Left ventricle myocardium inferior (tissue), 1 donor: ENCODE measurements around the gene TAS2R38. TPM values are rescaled to one million over a fixed set of nuclear protein-coding genes. Genes with fewer than 3 reads are reported as not detected.

Experiments used
- DNase-seq: peaks from one replicate; pipeline ENCODE4 v3.0.0-alpha.2; 2020
- H3K27ac ChIP-seq: fragments of 200-600 bp; replicated peaks from 2 replicates; pipeline ENCODE4 v1.8.0; 2021
- H3K27me3 ChIP-seq: fragments of 200-600 bp; 2 replicates; pipeline ENCODE4 v1.8.0; 2021; ENCODE audit warnings: low read depth
- H3K36me3 ChIP-seq: fragments of 200-600 bp; 2 replicates; pipeline ENCODE4 v1.8.0; 2021
- H3K4me1 ChIP-seq: fragments of 200-600 bp; 2 replicates; pipeline ENCODE4 v1.8.0; 2021
- H3K4me3 ChIP-seq: fragments of 200-600 bp; 2 replicates; pipeline ENCODE4 v1.8.0; 2021; ENCODE audit warnings: mild to moderate bottlenecking, moderate library complexity
- H3K9me3 ChIP-seq: fragments of 200-600 bp; replicated peaks from 2 replicates; pipeline ENCODE4 v1.8.0; 2021
- CTCF ChIP-seq: fragments of 200-600 bp; IDR thresholded peaks from 2 replicates; pipeline ENCODE4 v1.8.0; 2021; ENCODE audit warnings: antibody characterized with exemption, mild to moderate bottlenecking, borderline replicate concordance
- intact Hi-C: fragments of 100-400 bp; cut with micrococcal nuclease; formaldehyde crosslinking; loops from one replicate; pipeline ENCODE4 v1.11.0; 2022
- long read RNA-seq: library from polyadenylated mRNA; unstranded; transcript quantifications from one replicate; pipeline ENCODE4 v2.0.0, GENCODE V29; 2021
- total RNA-seq: library from RNA; stranded (reverse); fragmentation: NEBNext Ultra II Directional; extraction: Animal tissue kit (Norgen Biotek cat#: 25700); gene quantifications from one replicate; pipeline ENCODE4 v1.2.1, GENCODE V29; 2021
- donor health status: DM: no; HTN: yes; CAD: no; lungs with severe emphysema.

The TAS2R38 gene
- not detected for total RNA-seq
- long read RNA-seq, result 0 reads

- Histone ChIP-seq H3K27me3 (peaks cover 6% of the 10 kb centered on the region), H3K9me3 (no peaks in the 10 kb centered on the region), H3K4me3 (no peak within 1 kb of the TSS), H3K36me3 (no peaks in the 10 kb centered on the region), H3K4me1 (peaks cover 5% of the 10 kb centered on the region), H3K27ac (no peak within 1 kb of the TSS)
- no peak for TF ChIP-seq CTCF
- no peak for DNase-seq
- intact Hi-C loops, result no loop called here
These were observed at the start of gene TAS2R38 for GRCh38 chr7:141973673-141974072. Gene TAS2R38, minus strand, starts transcription at chr7:141973773. Its CDS starts 84 bp downstream, at chr7:141973689.

GRCh38 chr7:142018154-142018553 is 44.6 kb upstream of the TAS2R38 start:
- Histone ChIP-seq H3K4me1 (no peaks in the 10 kb centered on the region), H3K27ac (no peak overlapping the region), H3K9me3 (no peaks in the 10 kb centered on the region), H3K27me3 (no peaks in the 10 kb centered on the region), H3K36me3 (no peaks in the 10 kb centered on the region), H3K4me3 (no peak overlapping the region)
- TF ChIP-seq CTCF, result no peak
- DNase-seq, result no peak
- intact Hi-C loops, result no loop called here

GRCh38 chr7:142017451-142017850 is 43.9 kb upstream of the TAS2R38 start:
- Histone ChIP-seq H3K36me3 (no peaks in the 10 kb centered on the region), H3K4me3 (no peak overlapping the region), H3K27me3 (no peaks in the 10 kb centered on the region), H3K9me3 (no peaks in the 10 kb centered on the region), H3K4me1 (no peaks in the 10 kb centered on the region), H3K27ac (no peak overlapping the region)
- intact Hi-C loops, result no loop called here
- no peak for DNase-seq
- TF ChIP-seq CTCF, result no peak

GRCh38 chr7:142012825-142013511 is 39.4 kb upstream of the TAS2R38 start:
- no peak overlapping the region for H3K4me3 ChIP-seq
- no peaks in the 10 kb centered on the region for H3K4me1 ChIP-seq
- intact Hi-C loops, result no loop called here
- no peak for DNase-seq
- no peaks in the 10 kb centered on the region for H3K27me3 ChIP-seq
- H3K9me3 ChIP-seq, result no peaks in the 10 kb centered on the region
- no peak overlapping the region for H3K27ac ChIP-seq
- H3K36me3 ChIP-seq, result no peaks in the 10 kb centered on the region
- no peak for TF ChIP-seq CTCF

- no peaks in the 10 kb centered on the region for H3K4me1 ChIP-seq
- no peak for TF ChIP-seq CTCF
- no peak for DNase-seq
- no peak overlapping the region for H3K27ac ChIP-seq
- intact Hi-C loops, result no loop called here
- H3K27me3 ChIP-seq, result no peaks in the 10 kb centered on the region
- H3K9me3 ChIP-seq, result no peaks in the 10 kb centered on the region
- no peaks in the 10 kb centered on the region for H3K36me3 ChIP-seq
- no peak overlapping the region for H3K4me3 ChIP-seq
These were observed 37.5 kb upstream of the TAS2R38 start for GRCh38 chr7:142010952-142011548.
